Fibroblast of the aortic adventitia (primary cell): ENCODE data around the gene IGSF5. TPM values are rescaled to one million over a fixed set of nuclear protein-coding genes. Genes with fewer than 3 reads are reported as not detected.

ENCODE experiments used
- DNase-seq: peaks from one replicate; pipeline ENCODE4 v3.0.0-alpha.2; 2010; ENCODE audit warnings: low read depth
- H3K4me3 ChIP-seq: 2 replicates; pipeline ENCODE4 v1.5.1; 2011; ENCODE audit warnings: low read depth, mild to moderate bottlenecking, control low read depth, low read length, moderate library complexity
- CTCF ChIP-seq: IDR thresholded peaks from 2 replicates; pipeline ENCODE4 v1.5.1; 2011; ENCODE audit warnings: mild to moderate bottlenecking, low read length, control low read depth, inconsistent platforms; ENCODE audit not compliant: insufficient read depth
- total RNA-seq: library from RNA; depleted of rRNA; stranded (reverse); fragments of >200 nt; gene quantifications from 2 replicates; pipeline ENCODE4 v1.2.3, GENCODE V29; 2012; ENCODE audit warnings: low replicate concordance

IGSF5 gene
- total RNA-seq, 1 donor, result 0.09 TPM

GRCh38 chr21:39754811-39755210, 9.8 kb downstream of the IGSF5 start:
- no peak for DNase-seq
- no peak for TF ChIP-seq CTCF
- H3K4me3 ChIP-seq, result no peak overlapping the region

GRCh38 chr21:39756285-39756684, 11.3 kb downstream of the IGSF5 start:
- TF ChIP-seq CTCF, result no peak

GRCh38 chr21:39763272-39763970, 18.4 kb downstream of the IGSF5 start:
- no peak for TF ChIP-seq CTCF
- H3K4me3 ChIP-seq, result no peak overlapping the region
- no peak for DNase-seq

More at GRCh38 chr21:39756285-39756684, 11.3 kb downstream of the IGSF5 start:
- H3K4me3 ChIP-seq, result no peak overlapping the region
- no peak for DNase-seq

GRCh38 chr21:39774227-39774626, 29.2 kb downstream of the IGSF5 start:
- H3K4me3 ChIP-seq, result no peak overlapping the region
- no peak for DNase-seq
- TF ChIP-seq CTCF, result no peak

GRCh38 chr21:39775816-39776215, 30.8 kb downstream of the IGSF5 start:
- no peak overlapping the region for H3K4me3 ChIP-seq
- no peak for DNase-seq
- TF ChIP-seq CTCF, result no peak

GRCh38 chr21:39776589-39776988, 31.6 kb downstream of the IGSF5 start:
- no peak overlapping the region for H3K4me3 ChIP-seq
- no peak for DNase-seq
- no peak for TF ChIP-seq CTCF

- no peak for TF ChIP-seq CTCF
- DNase-seq, result no peak
- H3K4me3 ChIP-seq, result no peak overlapping the region
These were observed 36.3 kb downstream of the IGSF5 start for GRCh38 chr21:39781331-39781730.
